ENCODE data around the gene PALMD. TPM values are rescaled to one million over a fixed set of nuclear protein-coding genes. Genes with fewer than 3 reads are reported as not detected.

PALMD gene
- total RNA-seq, 1 donor from 2014 or later = 1.3 TPM

DNA sequence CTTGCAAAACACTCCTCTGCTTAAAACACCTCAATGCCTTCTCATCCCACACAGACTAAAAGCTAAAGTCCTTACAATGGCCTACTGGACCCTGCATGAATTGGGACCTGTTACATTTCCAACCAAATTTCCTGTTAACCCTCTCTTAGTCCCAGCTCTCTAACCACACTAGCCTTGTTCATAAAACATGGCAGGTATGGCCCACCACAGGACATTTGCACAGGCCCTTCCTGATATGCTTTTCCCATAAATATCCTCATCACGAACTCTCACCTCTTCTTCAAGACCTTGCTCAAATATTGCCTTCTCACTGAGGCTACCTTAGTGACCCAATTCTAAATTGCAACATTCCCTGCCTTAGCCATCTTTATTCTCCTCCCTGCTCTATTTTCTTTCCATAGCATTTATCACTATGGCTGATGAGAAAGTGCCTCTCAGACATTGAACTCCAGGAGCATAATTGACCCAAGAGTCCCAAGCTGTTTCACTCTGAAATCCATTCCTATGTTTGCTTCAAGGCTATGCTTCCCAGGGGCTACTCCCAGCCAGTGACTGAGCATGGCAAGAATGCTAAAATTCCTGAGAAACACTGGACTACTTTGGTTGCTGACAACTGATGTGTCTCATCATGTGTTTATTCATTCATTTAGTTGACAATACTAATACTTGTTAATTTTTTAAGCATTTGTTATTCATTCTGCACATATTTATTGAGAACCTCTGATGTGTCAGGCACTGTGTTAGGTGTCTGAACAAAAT, 2.7 kb upstream of the PALMD start:
- DNase-seq (ENCODE audit: low read depth) (peak; percentile 61), FAIRE-seq (no peak)
- TF ChIP-seq, protein P1, sequence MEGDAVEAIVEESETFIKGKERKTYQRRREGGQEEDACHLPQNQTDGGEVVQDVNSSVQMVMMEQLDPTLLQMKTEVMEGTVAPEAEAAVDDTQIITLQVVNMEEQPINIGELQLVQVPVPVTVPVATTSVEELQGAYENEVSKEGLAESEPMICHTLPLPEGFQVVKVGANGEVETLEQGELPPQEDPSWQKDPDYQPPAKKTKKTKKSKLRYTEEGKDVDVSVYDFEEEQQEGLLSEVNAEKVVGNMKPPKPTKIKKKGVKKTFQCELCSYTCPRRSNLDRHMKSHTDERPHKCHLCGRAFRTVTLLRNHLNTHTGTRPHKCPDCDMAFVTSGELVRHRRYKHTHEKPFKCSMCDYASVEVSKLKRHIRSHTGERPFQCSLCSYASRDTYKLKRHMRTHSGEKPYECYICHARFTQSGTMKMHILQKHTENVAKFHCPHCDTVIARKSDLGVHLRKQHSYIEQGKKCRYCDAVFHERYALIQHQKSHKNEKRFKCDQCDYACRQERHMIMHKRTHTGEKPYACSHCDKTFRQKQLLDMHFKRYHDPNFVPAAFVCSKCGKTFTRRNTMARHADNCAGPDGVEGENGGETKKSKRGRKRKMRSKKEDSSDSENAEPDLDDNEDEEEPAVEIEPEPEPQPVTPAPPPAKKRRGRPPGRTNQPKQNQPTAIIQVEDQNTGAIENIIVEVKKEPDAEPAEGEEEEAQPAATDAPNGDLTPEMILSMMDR (IDR thresholded peaks at IDR 0.05; ENCODE audit: insufficient read depth, low read length, severe bottlenecking) = no peak
- no peaks in the 10 kb centered on the region for H3K27me3 ChIP-seq (ENCODE audit: control insufficient read depth, insufficient read depth, low read length)
- no peak overlapping the region for H3K4me3 ChIP-seq (ENCODE audit: low read depth, low read length)
- H3K36me3 ChIP-seq (ENCODE audit: control insufficient read depth, insufficient read depth, low read length) = no peaks in the 10 kb centered on the region

DNA sequence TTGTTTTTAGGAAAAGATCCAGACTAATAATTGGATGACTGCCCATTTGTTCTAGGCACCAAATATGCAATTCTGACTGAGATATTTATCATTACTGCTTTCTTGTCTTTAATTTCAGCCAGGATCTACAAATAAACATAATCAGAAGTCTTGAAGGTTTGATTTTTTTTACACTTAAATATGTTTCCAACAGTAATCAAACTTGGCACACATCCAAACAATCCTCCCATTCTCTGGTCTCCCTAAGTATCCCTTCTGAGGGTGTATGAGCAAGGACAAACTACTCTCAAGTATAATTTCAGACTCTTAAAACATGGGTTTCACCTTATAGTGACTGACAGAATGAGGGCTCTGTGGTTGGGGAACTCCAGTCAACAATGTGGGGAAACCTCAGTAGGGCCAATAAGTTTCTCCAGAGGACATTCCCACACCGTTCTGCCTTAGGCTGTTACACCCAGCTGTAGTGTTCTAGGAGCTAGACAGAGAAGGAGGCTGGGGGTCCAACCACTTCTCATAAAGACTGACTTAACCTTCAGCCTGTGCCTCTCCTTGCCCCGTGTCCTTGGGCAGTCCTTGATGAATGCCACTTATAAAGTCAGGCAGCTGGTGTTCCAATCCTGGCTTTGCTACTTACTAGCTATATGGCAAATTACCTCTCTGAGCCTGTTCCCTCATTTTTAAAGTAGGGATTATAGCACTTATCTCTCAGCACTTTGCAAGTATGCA, 1.5 kb upstream of the PALMD start:
- DNase-seq (ENCODE audit: low read depth) (peak; percentile 30), FAIRE-seq (no peak)
- Histone ChIP-seq H3K4me3 (ENCODE audit: low read depth, low read length) (no peak overlapping the region), H3K27me3 (ENCODE audit: control insufficient read depth, insufficient read depth, low read length) (no peaks in the 10 kb centered on the region), H3K36me3 (ENCODE audit: control insufficient read depth, insufficient read depth, low read length) (no peaks in the 10 kb centered on the region)
- TF ChIP-seq, protein P1 (IDR thresholded peaks at IDR 0.05; ENCODE audit: insufficient read depth, low read length, severe bottlenecking) = no peak

DNA sequence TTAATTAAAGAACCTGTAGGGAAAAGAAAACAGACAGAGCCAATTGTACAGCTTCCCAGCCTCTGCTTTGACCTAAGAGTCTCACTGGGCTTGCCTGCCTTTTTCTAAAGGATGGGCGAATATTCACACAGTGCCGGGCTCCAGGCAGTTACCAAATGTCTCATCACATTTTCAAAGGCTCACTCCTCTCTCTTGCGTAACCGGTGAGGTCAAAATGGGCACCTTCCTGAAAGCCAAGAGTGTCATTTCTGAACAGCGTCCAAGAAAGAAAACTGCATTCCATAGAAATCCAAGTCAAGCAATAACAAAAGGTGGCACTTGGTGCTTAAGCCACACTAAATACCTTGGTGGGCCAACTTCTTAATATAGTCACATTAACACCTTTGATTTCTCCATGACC, 710 bp upstream of the PALMD start:
- Histone ChIP-seq H3K4me3 (ENCODE audit: low read depth, low read length) (peak overlapping the region; percentile 57), H3K36me3 (ENCODE audit: control insufficient read depth, insufficient read depth, low read length) (no peaks in the 10 kb centered on the region), H3K27me3 (ENCODE audit: control insufficient read depth, insufficient read depth, low read length) (no peaks in the 10 kb centered on the region)
- DNase-seq (ENCODE audit: low read depth) (peak; percentile 88), FAIRE-seq (peak; percentile 58)
- TF ChIP-seq, protein P1 (IDR thresholded peaks at IDR 0.05; ENCODE audit: insufficient read depth, low read length, severe bottlenecking) = no peak

DNA sequence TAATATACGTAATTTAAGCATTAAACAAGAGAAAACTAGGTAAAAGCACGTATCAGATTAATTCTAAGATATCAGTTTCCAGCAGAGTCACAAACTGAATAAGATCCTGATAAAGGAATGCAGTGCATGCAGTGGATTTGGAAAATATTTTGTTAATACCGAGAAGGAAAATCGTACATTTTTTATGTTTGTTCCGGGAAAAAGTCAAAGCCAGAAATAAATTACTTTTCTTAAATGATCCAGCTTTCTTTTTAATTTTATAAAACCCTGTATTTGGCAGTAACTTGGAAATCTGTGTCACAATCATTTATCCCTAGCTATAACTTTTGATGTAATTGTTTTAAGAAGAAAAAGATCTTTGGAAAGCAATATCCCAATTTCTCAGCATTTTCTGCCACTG, 955 bp downstream of the PALMD start:
- TF ChIP-seq, protein P1 (IDR thresholded peaks at IDR 0.05; ENCODE audit: insufficient read depth, low read length, severe bottlenecking) = no peak
- Histone ChIP-seq H3K27me3 (ENCODE audit: control insufficient read depth, insufficient read depth, low read length) (no peaks in the 10 kb centered on the region), H3K36me3 (ENCODE audit: control insufficient read depth, insufficient read depth, low read length) (no peaks in the 10 kb centered on the region), H3K4me3 (ENCODE audit: low read depth, low read length) (peak overlapping the region; percentile 57)
- DNase-seq (ENCODE audit: low read depth) = peak; percentile 8
- FAIRE-seq = no peak

DNA sequence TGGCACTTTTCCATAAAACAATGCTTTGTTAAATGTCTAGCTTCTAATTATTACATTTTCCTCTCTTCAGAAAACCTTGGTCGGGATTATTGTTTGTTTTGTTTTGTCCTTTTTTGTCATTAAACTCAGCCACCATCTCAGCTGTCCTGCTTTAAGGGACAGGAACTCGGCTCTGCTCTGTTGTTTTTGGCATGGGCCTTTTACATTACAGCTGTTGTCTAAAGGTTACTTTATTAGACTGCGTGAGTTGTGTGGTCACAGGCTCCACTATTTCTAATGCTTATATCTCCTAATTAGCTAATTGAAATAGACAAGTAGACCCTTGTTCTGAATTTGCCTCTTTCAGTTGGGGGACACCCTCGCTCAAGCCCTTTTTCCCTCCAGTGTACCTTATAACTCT, 1.6 kb downstream of the PALMD start:
- Histone ChIP-seq H3K4me3 (ENCODE audit: low read depth, low read length) (peak overlapping the region; percentile 57), H3K27me3 (ENCODE audit: control insufficient read depth, insufficient read depth, low read length) (no peaks in the 10 kb centered on the region), H3K36me3 (ENCODE audit: control insufficient read depth, insufficient read depth, low read length) (no peaks in the 10 kb centered on the region)
- TF ChIP-seq, protein P1 (IDR thresholded peaks at IDR 0.05; ENCODE audit: insufficient read depth, low read length, severe bottlenecking) = no peak
- no peak for FAIRE-seq
- DNase-seq (ENCODE audit: low read depth) = peak; percentile 37

Measured in bronchial epithelial cell (primary cell).